Bronchial epithelial cell (primary cell): ENCODE results near the gene PTK6. TPM values are rescaled to one million over a fixed set of nuclear protein-coding genes. Genes with fewer than 3 reads are reported as not detected.

Experiments
- DNase-seq: peaks from one replicate; pipeline ENCODE4 v3.0.0-alpha.2; 2010; ENCODE audit warnings: low read depth
- FAIRE-seq: peaks from 2 replicates; lab custom pipeline; 2011; peaks lifted over from hg19 to GRCh38; lab: Jason Lieb, UNC
- H3K27me3 ChIP-seq: 2 replicates; pipeline ENCODE4 v1.5.1; 2011; ENCODE audit warnings: low read length; ENCODE audit not compliant: control insufficient read depth, insufficient read depth
- H3K36me3 ChIP-seq: 2 replicates; pipeline ENCODE4 v1.5.1; 2011; ENCODE audit warnings: low read length; ENCODE audit not compliant: control insufficient read depth, insufficient read depth
- H3K4me3 ChIP-seq: 2 replicates; pipeline ENCODE4 v1.5.1; 2011; ENCODE audit warnings: mild to moderate bottlenecking, low read depth, low read length, control low read depth
- CTCF ChIP-seq: IDR thresholded peaks from 2 replicates; pipeline ENCODE4 v1.5.1; 2011; ENCODE audit warnings: mild to moderate bottlenecking, moderate library complexity, low read length, control low read depth, inconsistent platforms; ENCODE audit not compliant: insufficient read depth, severe bottlenecking
- total RNA-seq: library from RNA; depleted of rRNA; stranded (reverse); fragments of >200 nt; gene quantifications from 2 replicates; pipeline ENCODE4 v1.2.1, GENCODE V29; 2014

Gene PTK6
- total RNA-seq, 1 donor from 2014 or later, result 59.5 TPM

GRCh38 chr20:63542696-63543095 is 5.5 kb upstream of the PTK6 start:
- Histone ChIP-seq H3K4me3 (no peak overlapping the region), H3K36me3 (no peaks in the 10 kb centered on the region), H3K27me3 (no peaks in the 10 kb centered on the region)
- FAIRE-seq (no peak), DNase-seq (no peak)
- TF ChIP-seq CTCF, result no peak

- H3K36me3 ChIP-seq, result no peaks in the 10 kb centered on the region
- no peak for DNase-seq
- no peaks in the 10 kb centered on the region for H3K27me3 ChIP-seq
- no peak for TF ChIP-seq CTCF
- H3K4me3 ChIP-seq, result no peak overlapping the region
- FAIRE-seq, result no peak
Observed at GRCh38 chr20:63542031-63542559, 4.9 kb upstream of the PTK6 start.

- no peak overlapping the region for H3K4me3 ChIP-seq
- no peaks in the 10 kb centered on the region for H3K27me3 ChIP-seq
- TF ChIP-seq CTCF, result no peak
- FAIRE-seq (no peak), DNase-seq (no peak)
- H3K36me3 ChIP-seq, result no peaks in the 10 kb centered on the region
Observed at GRCh38 chr20:63541371-63541770, 4.2 kb upstream of the PTK6 start.

- TF ChIP-seq CTCF, result no peak
- DNase-seq, result no peak
- no peaks in the 10 kb centered on the region for H3K27me3 ChIP-seq
- no peaks in the 10 kb centered on the region for H3K36me3 ChIP-seq
- FAIRE-seq, result no peak
- no peak overlapping the region for H3K4me3 ChIP-seq
Observed at GRCh38 chr20:63540417-63541186, 3.4 kb upstream of the PTK6 start.

GRCh38 chr20:63539441-63540370 is 2.5 kb upstream of the PTK6 start:
- Histone ChIP-seq H3K4me3 (no peak overlapping the region), H3K36me3 (no peaks in the 10 kb centered on the region), H3K27me3 (no peaks in the 10 kb centered on the region)
- DNase-seq (no peak), FAIRE-seq (no peak)
- TF ChIP-seq CTCF, result no peak
